CD4-positive, alpha-beta memory T cell (primary cell): ENCODE data around the gene REXO1. TPM values are rescaled to one million over a fixed set of nuclear protein-coding genes. Genes with fewer than 3 reads are reported as not detected.

Source experiments
- CTCF ChIA-PET: fragments of 350-600 bp; sonication (Branson Sonifier 250); formaldehyde crosslinking; loops from one replicate; lab custom pipeline; 2021; ENCODE audit warnings: inconsistent platforms; ENCODE audit not compliant: partially characterized antibody; lab: Charles Lee
- POLR2A ChIA-PET: fragments of 350-600 bp; sonication (Branson Sonifier 250); formaldehyde crosslinking; loops from one replicate; lab custom pipeline; 2021; ENCODE audit not compliant: partially characterized antibody; lab: Charles Lee
- DNase-seq, 5 donors: peaks; one replicate each; pipeline versions ENCODE4 v3.0.0 to v3.0.0-alpha.2; 2020 to 2022; ENCODE audit warnings: mixed read lengths in 1 of 5
- H3K27ac ChIP-seq: one replicate; pipeline ENCODE4 v1.7.0; 2013; ENCODE audit warnings: low read depth, low read length
- H3K27me3 ChIP-seq: 2 replicates; pipeline ENCODE4 v1.7.0; 2013; ENCODE audit warnings: mild to moderate bottlenecking, low read length, moderate library complexity; ENCODE audit not compliant: insufficient read depth
- H3K36me3 ChIP-seq: 2 replicates; pipeline ENCODE4 v1.7.0; 2013; ENCODE audit warnings: mild to moderate bottlenecking, low read length, moderate library complexity; ENCODE audit not compliant: insufficient read depth
- H3K4me1 ChIP-seq: 2 replicates; pipeline ENCODE4 v1.7.0; 2013; ENCODE audit warnings: mild to moderate bottlenecking, low read length, moderate library complexity; ENCODE audit not compliant: insufficient read depth
- H3K4me3 ChIP-seq, 2 donors: one replicate each; pipeline ENCODE4 v1.7.0; 2013; ENCODE audit warnings: low read length in 2 of 2, mild to moderate bottlenecking in 1 of 2
- H3K9me3 ChIP-seq, 2 donors: one replicate each; pipeline ENCODE4 v1.7.0; 2013; ENCODE audit warnings: low read length in 2 of 2, control low read depth in 1 of 2; ENCODE audit not compliant: control insufficient read depth in 1 of 2
- H3K27ac Mint-ChIP-seq, 7 donors: one replicate each; pipeline ENCODE4 v1.8.0; 2020 to 2021; ENCODE audit warnings: mixed read lengths in 7 of 7, mild to moderate bottlenecking in 6 of 7, inconsistent platforms in 3 of 7, moderate library complexity in 3 of 7
- H3K27me3 Mint-ChIP-seq, 2 donors: one replicate each; pipeline ENCODE4 v1.8.0; 2020 to 2021; ENCODE audit warnings: mixed read lengths in 2 of 2
- H3K36me3 Mint-ChIP-seq, 2 donors: one replicate each; pipeline ENCODE4 v1.8.0; 2020 to 2021; ENCODE audit warnings: mixed read lengths in 2 of 2, inconsistent platforms in 1 of 2, mild to moderate bottlenecking in 1 of 2
- H3K4me1 Mint-ChIP-seq, 4 donors: one replicate each; pipeline ENCODE4 v1.8.0; 2020 to 2021; ENCODE audit warnings: mixed read lengths in 4 of 4, mild to moderate bottlenecking in 1 of 4
- H3K4me3 Mint-ChIP-seq, 8 donors: one replicate each; pipeline ENCODE4 v1.8.0; 2020 to 2021; ENCODE audit warnings: mixed read lengths in 8 of 8, mild to moderate bottlenecking in 7 of 8, moderate library complexity in 6 of 8, inconsistent platforms in 3 of 8
- H3K9me3 Mint-ChIP-seq, 8 donors: one replicate each; pipeline ENCODE4 v1.8.0; 2020 to 2021; ENCODE audit warnings: mixed read lengths in 8 of 8, mild to moderate bottlenecking in 5 of 8, inconsistent platforms in 3 of 8, moderate library complexity in 1 of 8
- intact Hi-C: fragments of 100-400 bp; cut with micrococcal nuclease; formaldehyde crosslinking; loops from one replicate; pipeline ENCODE4 v1.15.1; 2023
- polyA plus RNA-seq, 2 donors: library from polyadenylated mRNA; unstranded; fragments of 300-500 nt; fragmentation: Illumina TruSeq; gene quantifications; one replicate each; pipeline ENCODE4 v1.2.3, GENCODE V29; 2021
- total RNA-seq, 2 experiments: library from RNA; stranded (reverse); gene quantifications; one replicate each; pipeline ENCODE4 v1.2.3, GENCODE V29; 2021

REXO1 gene
- total and polyA plus RNA-seq, 4 experiments from 2014 or later, result 1.5 to 57.3 (median 34.5) TPM

- Mint-ChIP-seq H3K27me3 (peaks cover 40 to 53% of the 10 kb centered on the region in 2 donors), H3K36me3 (no peaks in the 10 kb centered on the region), H3K27ac (no peak overlapping the region), H3K9me3 (peaks cover 0 to 27% (median 20%) of the 10 kb centered on the region in 8 donors), H3K4me3 (peak overlapping the region in 1 of 8 donors; percentile 35), H3K4me1 (no peaks in the 10 kb centered on the region)
- intact Hi-C loops, result loop anchor here (5.0 kb wide), 1 partner anchor 43 kb away; the partner anchor contains the start of gene ATP8B3
- POLR2A ChIA-PET, result no interaction called here
- Histone ChIP-seq H3K4me3 (no peak overlapping the region), H3K27ac (no peak overlapping the region), H3K9me3 (peaks cover 0 to 9% of the 10 kb centered on the region in 2 donors), H3K4me1 (peaks cover 4% of the 10 kb centered on the region), H3K36me3 (no peaks in the 10 kb centered on the region), H3K27me3 (peaks cover 60% of the 10 kb centered on the region)
- CTCF ChIA-PET, result interaction anchor here (1.0 to 1.1 kb wide), 3 partner anchors 9 to 223 kb away, joined by 3 to 6 read pairs (median 5); no protein-coding TSS in a partner anchor
- peak in 1 of 5 donors; percentile 35 for DNase-seq
Measured at GRCh38 chr19:1768918-1769644, 79.2 kb downstream of the REXO1 start.

- Mint-ChIP-seq H3K27ac (peak overlapping the region in 1 of 7 donors; percentile 55), H3K4me3 (no peak overlapping the region), H3K36me3 (no peaks in the 10 kb centered on the region), H3K4me1 (peaks cover 0 to 2% (median 0%) of the 10 kb centered on the region in 4 donors), H3K9me3 (peaks cover 0 to 26% (median 20%) of the 10 kb centered on the region in 8 donors), H3K27me3 (peaks cover 43 to 53% of the 10 kb centered on the region in 2 donors)
- Histone ChIP-seq H3K9me3 (peaks cover 0 to 9% of the 10 kb centered on the region in 2 donors), H3K36me3 (no peaks in the 10 kb centered on the region), H3K4me1 (peaks cover 4% of the 10 kb centered on the region), H3K27ac (no peak overlapping the region), H3K4me3 (no peak overlapping the region), H3K27me3 (peaks cover 56% of the 10 kb centered on the region)
- DNase-seq, result peak in 1 of 5 donors; percentile 1
- ChIA-PET POLR2A (no interaction called here), CTCF (interaction anchor here (1.0 to 1.1 kb wide), 2 partner anchors 96 to 222 kb away, joined by 5 to 6 read pairs; no protein-coding TSS in a partner anchor)
- intact Hi-C loops, result loop anchor here (5.0 kb wide), 1 partner anchor 44 kb away; the partner anchor contains the start of gene ATP8B3
Measured at GRCh38 chr19:1768248-1768647, 80.0 kb downstream of the REXO1 start.

- Histone ChIP-seq H3K27ac (no peak overlapping the region), H3K4me1 (peaks cover 4% of the 10 kb centered on the region), H3K27me3 (peaks cover 54% of the 10 kb centered on the region), H3K4me3 (no peak overlapping the region), H3K36me3 (no peaks in the 10 kb centered on the region), H3K9me3 (peaks cover 0 to 9% of the 10 kb centered on the region in 2 donors)
- Mint-ChIP-seq H3K4me3 (no peak overlapping the region), H3K4me1 (peaks cover 0 to 2% (median 0%) of the 10 kb centered on the region in 4 donors), H3K27ac (no peak overlapping the region), H3K9me3 (peaks cover 0 to 23% (median 19%) of the 10 kb centered on the region in 8 donors), H3K27me3 (peaks cover 41 to 51% of the 10 kb centered on the region in 2 donors), H3K36me3 (no peaks in the 10 kb centered on the region)
- CTCF ChIA-PET, result interaction anchor here (0.7 to 2.0 kb wide), 4 partner anchors 15 to 221 kb away, joined by 3 to 10 read pairs (median 6); no protein-coding TSS in a partner anchor
- POLR2A ChIA-PET, result no interaction called here
- peak; percentile 40 to 61 (median 47) for DNase-seq
- intact Hi-C loops, result loop anchor here (1.0 to 5.0 kb wide), 5 partner anchors 45 to 489 kb away; partner anchors contain the start of gene ATP8B3
Measured at GRCh38 chr19:1767464-1767933, 80.8 kb downstream of the REXO1 start.

GRCh38 chr19:1766800-1767352 is 81.4 kb downstream of the REXO1 start:
- intact Hi-C loops, result loop anchor here (1.0 to 5.0 kb wide), 5 partner anchors 45 to 488 kb away; partner anchors contain the start of gene ATP8B3
- Histone ChIP-seq H3K27ac (no peak overlapping the region), H3K4me3 (no peak overlapping the region), H3K36me3 (no peaks in the 10 kb centered on the region), H3K9me3 (peaks cover 0 to 9% of the 10 kb centered on the region in 2 donors), H3K27me3 (peaks cover 54% of the 10 kb centered on the region), H3K4me1 (peaks cover 4% of the 10 kb centered on the region)
- DNase-seq, result peak in 1 of 5 donors; percentile 9
- Mint-ChIP-seq H3K9me3 (peaks cover 0 to 21% (median 17%) of the 10 kb centered on the region in 8 donors), H3K4me1 (peaks cover 0 to 2% (median 0%) of the 10 kb centered on the region in 4 donors), H3K36me3 (no peaks in the 10 kb centered on the region), H3K27me3 (peaks cover 39 to 50% of the 10 kb centered on the region in 2 donors), H3K4me3 (no peak overlapping the region), H3K27ac (no peak overlapping the region)
- ChIA-PET POLR2A (no interaction called here), CTCF (interaction anchor here (0.7 to 2.0 kb wide), 3 partner anchors 16 to 221 kb away, joined by 3 to 10 read pairs (median 6); no protein-coding TSS in a partner anchor)

- peaks cover 43 to 53% of the 10 kb centered on the region in 2 donors for H3K27me3 Mint-ChIP-seq
- peak in 1 of 5 donors; percentile 30 for DNase-seq
- no peaks in the 10 kb centered on the region for H3K36me3 Mint-ChIP-seq
- Histone ChIP-seq H3K27ac (no peak overlapping the region), H3K9me3 (peaks cover 0 to 5% of the 10 kb centered on the region in 2 donors), H3K27me3 (peaks cover 51% of the 10 kb centered on the region), H3K4me1 (peaks cover 4% of the 10 kb centered on the region), H3K36me3 (no peaks in the 10 kb centered on the region), H3K4me3 (no peak overlapping the region)
- CTCF ChIA-PET, result interaction anchor here (1.2 to 2.0 kb wide), 4 partner anchors 9 to 220 kb away, joined by 3 to 10 read pairs (median 4); no protein-coding TSS in a partner anchor
- no peak overlapping the region for H3K27ac Mint-ChIP-seq
- peaks cover 0 to 19% (median 12%) of the 10 kb centered on the region in 8 donors for H3K9me3 Mint-ChIP-seq
- H3K4me1 Mint-ChIP-seq, result peaks cover 0 to 2% (median 0%) of the 10 kb centered on the region in 4 donors
- POLR2A ChIA-PET, result no interaction called here
- peak overlapping the region in 1 of 8 donors; percentile 35 for H3K4me3 Mint-ChIP-seq
- intact Hi-C loops, result loop anchor here (2.0 to 5.0 kb wide), 2 partner anchors 46 to 487 kb away; partner anchors contain the start of gene ATP8B3
Measured at GRCh38 chr19:1765904-1766799, 82.1 kb downstream of the REXO1 start.
